Thyroid gland (tissue), 4 donors: Measurements from ENCODE around the gene TECPR2.

ENCODE experiments used
- POLR2A ChIP-seq, 2 donors: fragments of 450-650 bp; IDR thresholded peaks; one replicate each; pipeline ENCODE4 v1.6.1; 2017; ENCODE audit warnings: antibody characterized with exemption in 2 of 2, mild to moderate bottlenecking in 2 of 2, moderate library complexity in 1 of 2
- TF ChIP-seq, protein P1 (sequence below), 6 experiments: fragments of 200-600 bp in 3 of 6; fragments of 450-650 bp in 3 of 6; sonication (generic) in 3 of 6; IDR thresholded peaks; one replicate each; pipeline ENCODE4 v1.5.1; 2016 to 2019; ENCODE audit warnings: antibody characterized with exemption in 6 of 6, mild to moderate bottlenecking in 2 of 6, inconsistent platforms in 1 of 6, moderate library complexity in 1 of 6

DNA sequence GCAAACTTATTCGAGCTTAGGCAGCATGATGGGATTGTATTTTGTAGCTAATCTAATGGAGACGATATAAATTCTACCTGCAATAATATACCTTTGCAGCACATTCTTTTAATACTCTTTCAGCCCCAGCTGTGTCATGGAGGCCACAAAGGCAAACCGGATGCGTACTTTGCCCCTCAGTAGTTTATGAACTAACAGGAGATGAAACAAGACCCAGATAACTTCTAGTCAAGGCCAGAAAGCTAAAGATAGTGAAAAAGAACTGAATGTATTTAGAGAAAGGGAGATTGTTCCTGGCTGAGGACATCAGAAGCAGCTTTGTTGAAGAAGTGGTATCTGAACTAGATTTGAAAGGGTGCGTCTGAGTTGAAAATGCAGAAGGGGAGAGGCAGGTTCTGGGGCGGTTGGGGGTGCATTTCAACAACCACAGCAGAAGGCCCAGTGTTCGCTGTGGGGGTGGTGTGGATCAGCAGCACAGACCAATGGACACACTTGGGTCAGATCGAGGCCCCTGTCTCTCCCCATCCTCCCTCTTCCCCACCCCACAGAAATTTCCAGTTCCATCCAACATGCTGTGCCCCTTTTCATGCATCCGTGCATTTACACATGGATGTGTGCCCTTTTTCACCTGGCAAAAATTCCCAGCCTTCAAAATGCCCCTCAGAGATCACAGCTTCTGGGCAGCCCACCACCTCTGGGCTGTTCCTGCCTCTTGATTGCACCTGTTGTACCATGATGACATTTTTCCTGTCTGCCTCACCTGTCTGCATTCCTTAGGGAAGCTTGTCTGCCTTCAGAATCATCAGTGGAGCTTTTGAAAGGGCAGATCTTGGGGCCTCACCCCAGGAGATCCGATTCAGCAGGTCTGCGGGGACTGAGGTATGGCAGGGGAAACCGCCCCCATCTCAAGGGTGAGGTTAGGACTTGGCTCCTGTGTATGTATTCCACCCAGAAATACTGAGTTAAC is 41.0 kb upstream of the TECPR2 start:
- TF ChIP-seq POLR2A (IDR thresholded peaks at IDR 0.05), result no peak
- TF ChIP-seq, protein P1, sequence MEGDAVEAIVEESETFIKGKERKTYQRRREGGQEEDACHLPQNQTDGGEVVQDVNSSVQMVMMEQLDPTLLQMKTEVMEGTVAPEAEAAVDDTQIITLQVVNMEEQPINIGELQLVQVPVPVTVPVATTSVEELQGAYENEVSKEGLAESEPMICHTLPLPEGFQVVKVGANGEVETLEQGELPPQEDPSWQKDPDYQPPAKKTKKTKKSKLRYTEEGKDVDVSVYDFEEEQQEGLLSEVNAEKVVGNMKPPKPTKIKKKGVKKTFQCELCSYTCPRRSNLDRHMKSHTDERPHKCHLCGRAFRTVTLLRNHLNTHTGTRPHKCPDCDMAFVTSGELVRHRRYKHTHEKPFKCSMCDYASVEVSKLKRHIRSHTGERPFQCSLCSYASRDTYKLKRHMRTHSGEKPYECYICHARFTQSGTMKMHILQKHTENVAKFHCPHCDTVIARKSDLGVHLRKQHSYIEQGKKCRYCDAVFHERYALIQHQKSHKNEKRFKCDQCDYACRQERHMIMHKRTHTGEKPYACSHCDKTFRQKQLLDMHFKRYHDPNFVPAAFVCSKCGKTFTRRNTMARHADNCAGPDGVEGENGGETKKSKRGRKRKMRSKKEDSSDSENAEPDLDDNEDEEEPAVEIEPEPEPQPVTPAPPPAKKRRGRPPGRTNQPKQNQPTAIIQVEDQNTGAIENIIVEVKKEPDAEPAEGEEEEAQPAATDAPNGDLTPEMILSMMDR (IDR thresholded peaks at IDR 0.05), result no peak
